RWPE2 (cell line): Measurements from ENCODE around the gene ENTPD5.

Source experiments
- ATAC-seq: fragments of 200-7000 bp; cut with Tn5 transposase; 3 replicates; pipeline ENCODE4 v1.9.1; 2021; ENCODE audit warnings: low read depth
- DNase-seq: peaks from one replicate; pipeline ENCODE4 v3.0.0-alpha.2; 2020; ENCODE audit warnings: low spot score
- H3K27ac ChIP-seq: fragments of 450-650 bp; 2 replicates; pipeline ENCODE4 v1.5.1; 2017; ENCODE audit warnings: mild to moderate bottlenecking; ENCODE audit not compliant: poor library complexity, severe bottlenecking
- H3K27me3 ChIP-seq: fragments of 250-450 bp; sonication (Bioruptor Pico); 2 replicates; pipeline ENCODE4 v1.5.1; 2021; ENCODE audit warnings: mild to moderate bottlenecking, moderate library complexity; ENCODE audit not compliant: insufficient read depth, poor library complexity, severe bottlenecking
- H3K36me3 ChIP-seq: fragments of 250-450 bp; sonication (Bioruptor Pico); 2 replicates; pipeline ENCODE4 v1.5.1; 2020; ENCODE audit warnings: low read depth, mild to moderate bottlenecking, moderate library complexity
- H3K4me1 ChIP-seq: fragments of 250-450 bp; sonication (Bioruptor Pico); 2 replicates; pipeline ENCODE4 v1.5.1; 2021; ENCODE audit warnings: mild to moderate bottlenecking, moderate library complexity; ENCODE audit not compliant: insufficient read depth, poor library complexity, severe bottlenecking
- H3K4me3 ChIP-seq: fragments of 250-450 bp; sonication (Bioruptor Pico); 2 replicates; pipeline ENCODE4 v1.5.1; 2021; ENCODE audit warnings: mild to moderate bottlenecking, moderate library complexity; ENCODE audit not compliant: severe bottlenecking
- H3K9me3 ChIP-seq: fragments of 250-450 bp; sonication (Bioruptor Pico); 2 replicates; pipeline ENCODE4 v1.5.1; 2021; ENCODE audit warnings: mild to moderate bottlenecking, moderate library complexity; ENCODE audit not compliant: severe bottlenecking
- CTCF ChIP-seq: fragments of 450-650 bp; IDR thresholded peaks from one replicate; pipeline ENCODE4 v1.5.1; 2017; ENCODE audit warnings: mild to moderate bottlenecking, moderate library complexity; ENCODE audit not compliant: poor library complexity, severe bottlenecking

Gene ENTPD5

GRCh38 chr14:73909681-73910080 lies 109.4 kb downstream of the ENTPD5 start:
- Histone ChIP-seq H3K9me3 (no peaks in the 10 kb centered on the region), H3K36me3 (peaks cover 94% of the 10 kb centered on the region), H3K27ac (no peak overlapping the region), H3K4me3 (no peak overlapping the region), H3K27me3 (no peaks in the 10 kb centered on the region), H3K4me1 (no peaks in the 10 kb centered on the region)
- DNase-seq (no peak), ATAC-seq (no peak)
- TF ChIP-seq CTCF: no peak
